ENCODE measurements around the gene NUP214.

- TF ChIP-seq CTCF (IDR thresholded peaks at IDR 0.05; ENCODE audit: poor library complexity, severe bottlenecking) (no peak), EZH2 (IDR thresholded peaks at IDR 0.05; ENCODE audit: borderline replicate concordance, insufficient read depth, low read length, poor library complexity, severe bottlenecking) (no peak), POLR2AphosphoS5 (IDR thresholded peaks at IDR 0.05) (no peak), RAD21 (conservative IDR thresholded peaks at IDR 0.05) (no peak), SMC3 (conservative IDR thresholded peaks at IDR 0.05; ENCODE audit: poor library complexity) (no peak), EP300 (conservative IDR thresholded peaks at IDR 0.05; ENCODE audit: poor library complexity, severe bottlenecking) (no peak), REST (IDR thresholded peaks at IDR 0.05; ENCODE audit: borderline replicate concordance) (no peak), MXI1 (conservative IDR thresholded peaks at IDR 0.05; ENCODE audit: poor library complexity, severe bottlenecking) (no peak), TAF1 (IDR thresholded peaks at IDR 0.05; ENCODE audit: low read depth) (no peak)
Measured at GRCh38 chr9:131188976-131189375, 63.6 kb downstream of the NUP214 start.
